CD4-positive, alpha-beta T cell (primary cell): Measurements from ENCODE around the gene GLCCI1. TPM values are rescaled to one million over a fixed set of nuclear protein-coding genes. Genes with fewer than 3 reads are reported as not detected.

Source experiments
- ATAC-seq: fragments of 200-7000 bp; cut with Tn5 transposase; one replicate; pipeline ENCODE4 v1.10.0; 2022; ENCODE audit warnings: mild to moderate bottlenecking; ENCODE audit not compliant: poor library complexity
- CTCF ChIA-PET: fragments of 350-600 bp; sonication (Branson Sonifier 250); formaldehyde crosslinking; loops from one replicate; lab custom pipeline; 2021; ENCODE audit warnings: antibody characterized with exemption, inconsistent platforms; lab: Charles Lee
- POLR2A ChIA-PET: fragments of 350-600 bp; sonication (Branson Sonifier 250); formaldehyde crosslinking; loops from one replicate; lab custom pipeline; 2021; ENCODE audit warnings: antibody characterized with exemption, inconsistent platforms; lab: Charles Lee
- DNase-seq, 14 experiments: peaks; one replicate each; pipeline ENCODE4 v3.0.0-alpha.2; 2013 to 2020; ENCODE audit warnings: mixed read lengths in 2 of 14
- H3K27ac ChIP-seq, 2 donors: one replicate each; pipeline versions ENCODE4 v1.5.1 to v1.7.0; 2013; ENCODE audit warnings: low read length in 2 of 2, low read depth in 1 of 2, mild to moderate bottlenecking in 1 of 2
- H3K27me3 ChIP-seq, 2 experiments: 1 replicate in 1 of 2; 2 replicates in 1 of 2; pipeline versions ENCODE4 v1.6.1 to v1.7.0; 2013; ENCODE audit warnings: low read length in 2 of 2, control low read depth in 1 of 2, mild to moderate bottlenecking in 1 of 2, moderate library complexity in 1 of 2; ENCODE audit not compliant: insufficient read depth in 2 of 2, control insufficient read depth in 1 of 2
- H3K36me3 ChIP-seq: one replicate; pipeline ENCODE4 v1.6.1; 2013; ENCODE audit warnings: low read length, control low read depth; ENCODE audit not compliant: insufficient read depth
- H3K4me1 ChIP-seq: one replicate; pipeline ENCODE4 v1.6.1; 2013; ENCODE audit warnings: low read length, control low read depth; ENCODE audit not compliant: insufficient read depth
- H3K4me3 ChIP-seq: one replicate; pipeline ENCODE4 v1.5.1; 2013; ENCODE audit warnings: mild to moderate bottlenecking, low read length, moderate library complexity
- H3K9me3 ChIP-seq, 2 experiments: 1 replicate in 1 of 2; 2 replicates in 1 of 2; pipeline versions ENCODE4 v1.6.1 to v1.7.0; 2013; ENCODE audit warnings: low read length in 2 of 2, mild to moderate bottlenecking in 2 of 2, control low read depth in 1 of 2, moderate library complexity in 1 of 2; ENCODE audit not compliant: control insufficient read depth in 1 of 2, insufficient read depth in 1 of 2
- H3K27ac Mint-ChIP-seq: one replicate; pipeline ENCODE4 v1.8.0; 2020; ENCODE audit warnings: mixed read lengths
- H3K27me3 Mint-ChIP-seq: one replicate; pipeline ENCODE4 v1.8.0; 2021; ENCODE audit warnings: mixed read lengths
- H3K36me3 Mint-ChIP-seq: one replicate; pipeline ENCODE4 v1.8.0; 2021; ENCODE audit warnings: low read depth, mixed read lengths
- H3K4me1 Mint-ChIP-seq: one replicate; pipeline ENCODE4 v1.8.0; 2021; ENCODE audit warnings: low read depth, mixed read lengths
- H3K4me3 Mint-ChIP-seq: one replicate; pipeline ENCODE4 v1.8.0; 2020; ENCODE audit warnings: mild to moderate bottlenecking, mixed read lengths
- H3K9me3 Mint-ChIP-seq: one replicate; pipeline ENCODE4 v1.8.0; 2020; ENCODE audit warnings: mixed read lengths
- CTCF ChIP-seq: fragments of 200-600 bp; IDR thresholded peaks from one replicate; pipeline ENCODE4 v1.8.0; 2022; ENCODE audit warnings: antibody characterized with exemption, mild to moderate bottlenecking
- intact Hi-C, 2 experiments: fragments of 100-400 bp; cut with DNase I in 1 of 2; cut with micrococcal nuclease in 1 of 2; formaldehyde crosslinking; loops; one replicate each; pipeline versions ENCODE4 v1.15.1 to v1.9.0; 2023 to 2025; cut with DNase I, micrococcal nuclease
- total RNA-seq, 174 experiments: library from RNA in 2 of 174; stranded (reverse) in 2 of 174; gene quantifications; one replicate each; pipeline ENCODE4 v1.2.3 and lab custom pipeline; 2021 to 2026

GLCCI1 gene
- total RNA-seq, 2 experiments from 2014 or later, result 22.2 to 22.3 TPM

GRCh38 chr7:8114175-8114574 lies 145.6 kb downstream of the GLCCI1 start:
- ChIA-PET CTCF (no interaction called here), POLR2A (no interaction called here)
- Mint-ChIP-seq H3K4me3 (peak overlapping the region; percentile 48), H3K4me1 (peaks cover 84% of the 10 kb centered on the region), H3K9me3 (no peaks in the 10 kb centered on the region), H3K27ac (peak overlapping the region; percentile 85), H3K36me3 (no peaks in the 10 kb centered on the region), H3K27me3 (no peaks in the 10 kb centered on the region)
- intact Hi-C loops, result no loop called here
- H3K36me3 ChIP-seq, result no peaks in the 10 kb centered on the region
- H3K9me3 ChIP-seq, result no peaks in the 10 kb centered on the region
- DNase-seq (peak in 4 of 14 experiments; percentile 23 to 60 (median 46)), ATAC-seq (no peak)
- H3K4me3 ChIP-seq, result no peak overlapping the region
- no peak overlapping the region for H3K27ac ChIP-seq
- no peaks in the 10 kb centered on the region for H3K27me3 ChIP-seq
- TF ChIP-seq CTCF, result no peak
- H3K4me1 ChIP-seq, result peaks cover 37% of the 10 kb centered on the region

GRCh38 chr7:8115547-8116402 lies 147.2 kb downstream of the GLCCI1 start:
- Histone ChIP-seq H3K4me3 (no peak overlapping the region), H3K9me3 (no peaks in the 10 kb centered on the region), H3K4me1 (peaks cover 42% of the 10 kb centered on the region), H3K36me3 (no peaks in the 10 kb centered on the region), H3K27me3 (no peaks in the 10 kb centered on the region), H3K27ac (peak overlapping the region; percentile 14 to 21)
- intact Hi-C loops, result no loop called here
- Mint-ChIP-seq H3K27me3 (no peaks in the 10 kb centered on the region), H3K27ac (peak overlapping the region; percentile 85), H3K4me1 (peaks cover 77% of the 10 kb centered on the region), H3K4me3 (peak overlapping the region; percentile 30), H3K36me3 (no peaks in the 10 kb centered on the region), H3K9me3 (no peaks in the 10 kb centered on the region)
- ChIA-PET POLR2A (interaction anchor here (0.9 to 2.2 kb wide), 4 partner anchors 9 to 27 kb away, joined by 3 to 13 read pairs (median 4); no protein-coding TSS in a partner anchor), CTCF (no interaction called here)
- no peak for TF ChIP-seq CTCF
- peak; percentile 64 for ATAC-seq
- DNase-seq, result peak in 1 of 14 experiments; percentile 54

- ChIA-PET CTCF (no interaction called here), POLR2A (interaction anchor here (1.6 to 2.2 kb wide), 2 partner anchors 9 to 32 kb away, joined by 4 to 13 read pairs; no protein-coding TSS in a partner anchor)
- H3K4me1 ChIP-seq, result peaks cover 51% of the 10 kb centered on the region
- DNase-seq, result no peak
- Mint-ChIP-seq H3K4me3 (no peak overlapping the region), H3K27me3 (no peaks in the 10 kb centered on the region), H3K9me3 (no peaks in the 10 kb centered on the region), H3K4me1 (peaks cover 75% of the 10 kb centered on the region), H3K36me3 (no peaks in the 10 kb centered on the region), H3K27ac (peak overlapping the region; percentile 43)
- no peak overlapping the region for H3K27ac ChIP-seq
- no peak for ATAC-seq
- no peak for TF ChIP-seq CTCF
- no peaks in the 10 kb centered on the region for H3K36me3 ChIP-seq
- no peak overlapping the region for H3K4me3 ChIP-seq
- H3K27me3 ChIP-seq, result no peaks in the 10 kb centered on the region
- intact Hi-C loops, result no loop called here
- H3K9me3 ChIP-seq, result no peaks in the 10 kb centered on the region
Measured at GRCh38 chr7:8117195-8117594, 148.6 kb downstream of the GLCCI1 start.
